Type B pancreatic cell (in vitro differentiated cells): Measurements from ENCODE around the gene DISP2. TPM values are rescaled to one million over a fixed set of nuclear protein-coding genes. Genes with fewer than 3 reads are reported as not detected.

Experiments used
- DNase-seq: peaks from one replicate; pipeline ENCODE4 v3.0.0; 2021; ENCODE audit warnings: mixed read lengths; ENCODE audit not compliant: unreplicated experiment; ENCODE audit errors: extremely low spot score
- H3K27ac Mint-ChIP-seq: 2 replicates; pipeline ENCODE4 v1.8.0; 2021; ENCODE audit warnings: mild to moderate bottlenecking, mixed read lengths
- H3K27me3 Mint-ChIP-seq: 2 replicates; pipeline ENCODE4 v1.8.0; 2021; ENCODE audit warnings: mixed read lengths
- H3K36me3 Mint-ChIP-seq: 2 replicates; pipeline ENCODE4 v1.8.0; 2021; ENCODE audit warnings: mixed read lengths
- H3K4me1 Mint-ChIP-seq: one replicate; pipeline ENCODE4 v1.8.0; 2021; ENCODE audit warnings: mixed read lengths; ENCODE audit not compliant: unreplicated experiment
- H3K4me3 Mint-ChIP-seq: 2 replicates; pipeline ENCODE4 v1.8.0; 2021; ENCODE audit warnings: mild to moderate bottlenecking, mixed read lengths
- H3K9me3 Mint-ChIP-seq: 2 replicates; pipeline ENCODE4 v1.8.0; 2021; ENCODE audit warnings: mixed read lengths
- CTCF ChIP-seq: fragments of 200-600 bp; sonication (generic); conservative IDR thresholded peaks from 2 replicates; pipeline ENCODE4 v1.5.0; 2021; ENCODE audit warnings: antibody characterized with exemption, mild to moderate bottlenecking
- total RNA-seq: library from RNA; stranded (reverse); gene quantifications from 2 replicates; pipeline ENCODE4 v1.2.1, GENCODE V29; 2021; ENCODE audit warnings: low replicate concordance

Gene DISP2
- total RNA-seq, 1 donor from 2014 or later, result 1.8 TPM

DNA sequence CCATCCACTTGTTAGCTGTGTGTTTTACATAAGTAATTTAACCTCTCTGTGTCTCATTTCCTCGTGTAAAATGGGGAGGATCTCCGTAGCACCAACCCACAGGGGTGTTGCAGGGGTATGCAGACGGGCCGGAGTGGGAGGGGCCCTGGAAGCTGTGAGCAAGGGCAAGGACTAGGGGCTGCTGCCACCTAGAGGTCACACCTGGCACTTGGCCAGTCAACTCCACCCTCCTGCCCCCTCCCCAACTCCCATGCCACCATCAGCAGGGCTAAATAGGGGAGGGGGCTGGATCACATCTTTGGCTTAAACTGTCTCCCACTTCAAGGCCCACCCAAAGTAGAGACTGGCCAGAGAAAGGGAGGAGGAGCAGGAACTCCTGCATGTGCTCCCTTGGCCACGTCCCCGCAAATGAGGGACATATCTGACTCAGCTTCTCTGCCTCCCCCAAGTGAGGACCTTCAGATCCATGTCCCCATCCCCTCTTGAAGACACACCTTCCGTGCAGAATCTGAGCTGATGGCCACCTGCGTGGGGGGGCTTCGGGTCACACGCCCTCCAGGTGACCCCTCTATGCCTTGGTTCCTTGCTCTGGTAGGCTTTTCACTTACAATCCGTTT lies 19.9 kb upstream of the DISP2 start:
- no peaks in the 10 kb centered on the region for H3K9me3 Mint-ChIP-seq
- TF ChIP-seq CTCF, result peak; percentile 95
- H3K27ac Mint-ChIP-seq, result peak overlapping the region; percentile 71
- H3K4me1 Mint-ChIP-seq, result peaks cover 25% of the 10 kb centered on the region
- no peaks in the 10 kb centered on the region for H3K36me3 Mint-ChIP-seq
- H3K27me3 Mint-ChIP-seq, result peaks cover 3% of the 10 kb centered on the region
- no peak overlapping the region for H3K4me3 Mint-ChIP-seq
- DNase-seq, result no peak

- no peak overlapping the region for H3K27ac Mint-ChIP-seq
- TF ChIP-seq CTCF, result no peak
- no peak for DNase-seq
- no peaks in the 10 kb centered on the region for H3K9me3 Mint-ChIP-seq
- no peak overlapping the region for H3K4me3 Mint-ChIP-seq
- H3K4me1 Mint-ChIP-seq, result peaks cover 23% of the 10 kb centered on the region
- peaks cover 3% of the 10 kb centered on the region for H3K27me3 Mint-ChIP-seq
- H3K36me3 Mint-ChIP-seq, result no peaks in the 10 kb centered on the region
Observed at GRCh38 chr15:40338921-40339620, 18.9 kb upstream of the DISP2 start.

GRCh38 chr15:40339621-40339945 lies 18.4 kb upstream of the DISP2 start:
- Mint-ChIP-seq H3K4me1 (peaks cover 20% of the 10 kb centered on the region), H3K9me3 (no peaks in the 10 kb centered on the region), H3K27me3 (peaks cover 3% of the 10 kb centered on the region), H3K27ac (no peak overlapping the region), H3K4me3 (no peak overlapping the region), H3K36me3 (no peaks in the 10 kb centered on the region)
- no peak for DNase-seq
- no peak for TF ChIP-seq CTCF

GRCh38 chr15:40340038-40340739 lies 17.8 kb upstream of the DISP2 start:
- Mint-ChIP-seq H3K9me3 (no peaks in the 10 kb centered on the region), H3K36me3 (no peaks in the 10 kb centered on the region), H3K4me3 (no peak overlapping the region), H3K27me3 (peaks cover 3% of the 10 kb centered on the region), H3K27ac (peak overlapping the region; percentile 63), H3K4me1 (peaks cover 20% of the 10 kb centered on the region)
- TF ChIP-seq CTCF, result no peak
- DNase-seq, result no peak

DNA sequence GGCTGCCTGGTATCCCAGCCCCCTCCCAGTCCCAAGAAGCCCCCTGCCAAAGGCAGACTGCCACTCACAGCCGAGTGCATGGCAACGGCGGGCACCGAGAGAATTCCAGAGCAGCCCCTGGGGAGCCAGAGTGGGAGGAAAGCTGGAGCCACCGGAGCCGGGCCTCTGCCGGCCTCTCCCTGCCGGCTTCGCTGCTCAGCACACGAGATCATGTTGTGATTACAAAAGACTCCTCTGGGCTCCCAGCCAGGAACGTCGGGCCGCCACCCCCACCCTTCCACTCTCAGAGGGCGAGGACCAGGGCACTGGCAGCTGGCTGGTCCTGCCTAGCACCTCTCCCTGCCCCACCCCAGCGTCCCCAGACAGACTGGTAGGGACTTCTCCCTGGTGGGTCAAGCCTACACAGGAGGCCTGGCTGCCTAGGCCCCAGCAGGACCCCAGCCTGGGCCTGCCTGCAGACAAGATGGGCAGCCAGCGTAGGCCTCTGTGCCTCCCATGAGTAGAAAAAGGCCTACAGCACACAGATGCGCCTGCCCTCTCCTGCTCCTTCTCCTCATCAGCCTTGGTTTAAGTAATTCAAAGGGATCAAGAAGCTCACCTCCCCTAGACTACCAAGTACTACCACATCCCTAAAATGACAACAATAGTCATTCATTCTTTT lies 17.1 kb upstream of the DISP2 start, which contains the start of gene CCDC9B:
CCDC9B (minus strand) TSS at position 200 of the 661 bp plus-strand sequence; CDS start at position 80, 120 bp downstream.
- H3K27ac Mint-ChIP-seq, result peak within 1 kb of the TSS; percentile 63
- H3K36me3 Mint-ChIP-seq, result no peaks in the 10 kb centered on the region
- peaks cover 3% of the 10 kb centered on the region for H3K27me3 Mint-ChIP-seq
- H3K4me3 Mint-ChIP-seq, result peak within 1 kb of the TSS; percentile 40
- no peak for DNase-seq
- no peaks in the 10 kb centered on the region for H3K9me3 Mint-ChIP-seq
- TF ChIP-seq CTCF, result no peak
- H3K4me1 Mint-ChIP-seq, result peaks cover 20% of the 10 kb centered on the region
